Measurements from ENCODE around the gene SYMPK.

Gene SYMPK

GRCh38 chr19:45768655-45768983, 94.3 kb downstream of the SYMPK start:
- TF ChIP-seq EZH2 (IDR thresholded peaks at IDR 0.05) = no peak
- TF ChIP-seq POLR2AphosphoS5 (IDR thresholded peaks at IDR 0.05; ENCODE audit: borderline replicate concordance, low read depth, low read length) = no peak
- no peak for TF ChIP-seq FOXP2 (optimal IDR thresholded peaks at IDR 0.05; ENCODE audit: control extremely low read depth, extremely low read length, insufficient read depth)
- peak overlapping the region; percentile 97 for H3K27ac ChIP-seq
- H3K9me3 ChIP-seq (ENCODE audit: low read depth, low read length) = no peaks in the 10 kb centered on the region
- H3K36me3 ChIP-seq (ENCODE audit: insufficient read depth, low read length) = no peaks in the 10 kb centered on the region
- peak overlapping the region; percentile 100 for H3K4me3 ChIP-seq
- H3K9ac ChIP-seq (ENCODE audit: insufficient read length) = peak overlapping the region; percentile 95
- no peak for DNase-seq (ENCODE audit: low read depth, low spot score)

- TF ChIP-seq EZH2 (IDR thresholded peaks at IDR 0.05) (no peak), POLR2AphosphoS5 (IDR thresholded peaks at IDR 0.05; ENCODE audit: borderline replicate concordance, low read depth, low read length) (peak; percentile 16; the same call in 1 of the 2 replicates), FOXP2 (optimal IDR thresholded peaks at IDR 0.05; ENCODE audit: control extremely low read depth, extremely low read length, insufficient read depth) (no peak)
- DNase-seq (ENCODE audit: low read depth, low spot score) = no peak
- Histone ChIP-seq H3K9ac (ENCODE audit: insufficient read length) (peak overlapping the region; percentile 95), H3K9me3 (ENCODE audit: low read depth, low read length) (no peaks in the 10 kb centered on the region), H3K4me3 (peak overlapping the region; percentile 100), H3K36me3 (ENCODE audit: insufficient read depth, low read length) (no peaks in the 10 kb centered on the region), H3K27ac (0 out of 2 replicates have a peak overlapping the region, but pooled peaks have one; percentile 97)
Observed at GRCh38 chr19:45767881-45768654, 94.9 kb downstream of the SYMPK start.

GRCh38 chr19:45767410-45767880, 95.5 kb downstream of the SYMPK start:
- no peak for TF ChIP-seq FOXP2 (optimal IDR thresholded peaks at IDR 0.05; ENCODE audit: control extremely low read depth, extremely low read length, insufficient read depth)
- no peak for TF ChIP-seq POLR2AphosphoS5 (IDR thresholded peaks at IDR 0.05; ENCODE audit: borderline replicate concordance, low read depth, low read length)
- no peak for TF ChIP-seq EZH2 (IDR thresholded peaks at IDR 0.05)
- no peak for DNase-seq (ENCODE audit: low read depth, low spot score)
- no peak overlapping the region for H3K27ac ChIP-seq

GRCh38 chr19:45766869-45767346, 96.0 kb downstream of the SYMPK start:
- H3K27ac ChIP-seq = no peak overlapping the region
- peak overlapping the region; percentile 100 for H3K4me3 ChIP-seq
- H3K36me3 ChIP-seq (ENCODE audit: insufficient read depth, low read length) = no peaks in the 10 kb centered on the region
- no peak for DNase-seq (ENCODE audit: low read depth, low spot score)
- TF ChIP-seq FOXP2 (optimal IDR thresholded peaks at IDR 0.05; ENCODE audit: control extremely low read depth, extremely low read length, insufficient read depth) = no peak
- no peaks in the 10 kb centered on the region for H3K9me3 ChIP-seq (ENCODE audit: low read depth, low read length)
- H3K9ac ChIP-seq (ENCODE audit: insufficient read length) = peak overlapping the region; percentile 95

More at GRCh38 chr19:45767410-45767880, 95.5 kb downstream of the SYMPK start:
- Histone ChIP-seq H3K9me3 (ENCODE audit: low read depth, low read length) (no peaks in the 10 kb centered on the region), H3K36me3 (ENCODE audit: insufficient read depth, low read length) (no peaks in the 10 kb centered on the region), H3K4me3 (peak overlapping the region; percentile 100), H3K9ac (ENCODE audit: insufficient read length) (peak overlapping the region; percentile 95)

- no peak for DNase-seq (ENCODE audit: low read depth, low spot score)
- H3K9ac ChIP-seq (ENCODE audit: insufficient read length) = no peak overlapping the region
- H3K36me3 ChIP-seq (ENCODE audit: insufficient read depth, low read length) = no peaks in the 10 kb centered on the region
- no peak for TF ChIP-seq FOXP2 (optimal IDR thresholded peaks at IDR 0.05; ENCODE audit: control extremely low read depth, extremely low read length, insufficient read depth)
- H3K27ac ChIP-seq = no peak overlapping the region
- no peaks in the 10 kb centered on the region for H3K9me3 ChIP-seq (ENCODE audit: low read depth, low read length)
- H3K4me3 ChIP-seq = no peak overlapping the region
Observed at GRCh38 chr19:45766296-45766868, 96.6 kb downstream of the SYMPK start.

GRCh38 chr19:45765702-45766295, 97.1 kb downstream of the SYMPK start:
- Histone ChIP-seq H3K9ac (ENCODE audit: insufficient read length) (no peak overlapping the region), H3K9me3 (ENCODE audit: low read depth, low read length) (no peaks in the 10 kb centered on the region), H3K4me3 (no peak overlapping the region), H3K36me3 (ENCODE audit: insufficient read depth, low read length) (no peaks in the 10 kb centered on the region), H3K27ac (no peak overlapping the region)
- DNase-seq (ENCODE audit: low read depth, low spot score) = no peak
- no peak for TF ChIP-seq FOXP2 (optimal IDR thresholded peaks at IDR 0.05; ENCODE audit: control extremely low read depth, extremely low read length, insufficient read depth)
- TF ChIP-seq EZH2 (IDR thresholded peaks at IDR 0.05) = no peak
- no peak for TF ChIP-seq POLR2AphosphoS5 (IDR thresholded peaks at IDR 0.05; ENCODE audit: borderline replicate concordance, low read depth, low read length)

All from SK-N-MC (cell line).